ENCODE data around the gene ZFX.
"Not testable (repeated sequence)": the region's sequence is repeated elsewhere in the genome, so short reads cannot be mapped to it uniquely, and the experiment has no call there.

Gene ZFX

DNA sequence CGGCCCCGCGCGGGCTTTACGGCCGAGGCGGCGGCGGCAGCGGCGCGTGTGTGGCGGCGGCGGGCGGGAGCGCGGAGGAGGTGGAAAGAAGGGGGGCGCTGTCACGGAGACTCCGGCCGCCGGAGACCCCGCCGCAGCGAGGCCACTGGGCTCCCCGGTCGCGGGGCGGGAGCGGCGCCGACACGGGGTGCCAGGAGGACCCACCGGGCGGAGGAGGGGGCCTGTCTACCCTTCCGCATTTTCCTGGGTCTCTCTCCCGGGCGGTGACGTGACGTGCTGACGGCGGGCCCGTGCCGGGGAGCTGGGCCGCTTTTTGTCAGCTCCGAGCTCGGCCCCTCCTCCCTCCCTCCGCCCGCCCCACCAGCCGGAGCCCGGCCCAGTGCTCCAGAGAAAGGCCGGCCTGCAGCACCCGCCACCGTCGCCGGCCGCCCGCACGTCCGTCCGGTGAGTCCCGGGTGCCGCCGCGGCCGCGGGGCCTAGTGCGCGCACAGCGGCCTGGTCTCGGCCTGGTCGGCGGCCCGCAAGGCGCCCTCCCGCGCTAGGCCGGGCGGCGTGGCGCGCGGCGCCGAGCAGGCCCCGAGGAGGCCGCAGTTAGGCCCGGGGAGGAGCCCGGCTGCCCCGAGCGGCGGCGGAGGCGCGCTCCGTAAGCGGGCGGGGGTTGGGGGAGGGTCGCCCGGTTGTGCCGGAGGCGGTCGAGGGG, at the start of gene ZFX:
Gene ZFX (plus strand): TSS at position 379 of the 700 bp plus-strand sequence. CDS start 23,014 bp downstream, outside the sequence.
- DNase-seq (ENCODE audit: low read depth), result peak; percentile 55

DNA sequence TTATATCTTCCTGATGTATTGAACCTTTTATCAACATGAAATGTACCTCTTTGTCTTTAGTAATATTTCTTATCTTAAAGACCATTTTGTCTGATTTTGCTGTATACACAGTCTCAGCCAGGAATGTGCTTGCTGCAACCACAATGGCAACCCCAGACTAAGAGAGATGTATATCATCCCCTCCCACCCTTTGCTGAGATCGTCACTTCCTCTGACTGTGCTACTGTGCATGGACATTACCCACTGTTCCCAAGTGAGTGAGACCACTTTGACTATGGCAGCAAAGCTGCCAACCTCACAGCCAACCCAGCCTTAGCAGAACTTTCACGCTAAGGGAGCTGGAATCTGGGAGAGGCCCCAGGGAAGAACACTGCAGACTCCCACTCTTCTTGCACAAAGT, 48.8 kb upstream of the ZFX start:
- DNase-seq (ENCODE audit: low read depth), result no peak

DNA sequence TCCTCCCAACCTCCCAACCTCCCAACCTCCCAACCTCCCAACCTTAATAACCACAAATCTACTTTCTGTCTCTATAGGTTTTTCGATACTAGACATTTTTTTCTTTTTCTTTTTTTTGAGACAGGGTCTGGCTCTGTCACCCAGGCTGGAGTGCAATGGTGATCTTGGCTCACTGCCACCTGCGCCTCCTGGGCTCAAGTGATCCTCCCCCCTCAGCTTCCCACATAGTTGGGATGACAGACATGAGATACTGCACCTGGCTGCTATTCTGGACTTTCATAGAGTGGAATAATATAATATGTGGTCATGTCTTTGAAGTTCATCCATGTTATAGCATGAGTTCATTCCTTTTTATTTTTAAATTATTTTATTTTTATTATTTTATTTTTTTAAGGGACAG, 39.5 kb upstream of the ZFX start:
- DNase-seq (ENCODE audit: low read depth), result no peak

DNA sequence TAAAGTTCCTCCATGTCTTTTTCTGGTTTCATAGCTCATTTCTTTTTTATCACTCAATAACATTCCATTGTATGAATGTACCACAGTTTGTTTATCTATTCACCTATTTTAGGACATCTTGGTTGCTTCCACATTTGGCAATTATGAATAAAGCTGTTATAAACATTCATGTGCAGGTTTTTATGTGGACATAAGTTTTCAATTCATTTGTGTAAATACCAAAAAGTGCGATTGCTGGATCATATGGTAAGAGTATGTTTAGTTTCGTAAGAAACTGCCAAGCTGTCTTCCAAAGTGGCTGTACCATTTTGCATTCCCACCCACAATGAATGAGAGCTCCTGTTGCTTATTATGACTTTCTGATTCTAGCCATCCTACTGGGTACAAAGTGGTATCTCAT, 36.3 kb upstream of the ZFX start:
- no peak for DNase-seq (ENCODE audit: low read depth)

DNA sequence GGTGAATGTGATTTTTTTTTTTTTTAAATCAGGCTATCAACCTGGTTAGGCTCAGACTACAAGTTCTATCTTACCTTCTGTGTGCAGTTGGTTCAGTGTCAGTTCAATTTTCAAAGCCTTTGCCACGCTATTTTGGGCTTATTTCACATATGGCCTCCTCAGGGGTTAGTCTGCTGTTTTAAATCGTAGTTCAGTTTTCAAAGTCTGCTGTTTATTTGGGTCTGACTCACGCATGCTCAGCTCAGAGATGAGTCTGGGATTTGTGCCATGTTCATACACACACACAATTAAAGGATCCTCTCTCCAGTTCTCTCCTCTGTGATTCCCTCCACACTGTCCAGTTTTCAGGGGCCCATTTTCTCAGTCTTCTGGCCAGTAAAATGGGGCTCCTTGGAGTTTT, 32.3 kb upstream of the ZFX start:
- DNase-seq (ENCODE audit: low read depth), result no peak

DNA sequence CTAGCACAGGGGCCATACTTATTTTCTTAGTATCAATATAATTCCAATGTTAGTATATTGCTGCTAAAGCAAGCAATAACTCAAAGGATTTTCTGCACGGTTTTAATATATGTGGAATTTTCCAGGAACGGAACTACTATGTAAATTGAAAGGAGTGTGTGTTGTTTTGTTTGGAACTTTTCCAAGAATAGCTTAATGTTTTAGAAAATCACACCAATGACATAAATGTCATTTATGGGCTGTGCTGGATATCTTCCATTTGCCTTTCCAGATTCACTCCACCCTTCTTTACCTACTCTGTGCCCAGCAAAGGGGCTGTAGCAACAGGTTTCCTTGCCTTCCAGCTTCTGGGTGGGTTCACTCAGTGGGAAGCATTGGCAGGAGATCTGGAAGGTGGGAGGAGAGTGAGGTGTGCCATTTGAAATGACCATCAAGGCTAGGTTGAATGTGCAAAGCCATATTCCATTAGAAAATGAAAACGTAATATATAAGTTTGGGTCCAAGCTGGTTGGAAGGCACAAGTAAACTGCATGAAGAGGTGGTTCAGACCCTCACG, 25.2 kb upstream of the ZFX start:
- DNase-seq (ENCODE audit: low read depth), result no peak

DNA sequence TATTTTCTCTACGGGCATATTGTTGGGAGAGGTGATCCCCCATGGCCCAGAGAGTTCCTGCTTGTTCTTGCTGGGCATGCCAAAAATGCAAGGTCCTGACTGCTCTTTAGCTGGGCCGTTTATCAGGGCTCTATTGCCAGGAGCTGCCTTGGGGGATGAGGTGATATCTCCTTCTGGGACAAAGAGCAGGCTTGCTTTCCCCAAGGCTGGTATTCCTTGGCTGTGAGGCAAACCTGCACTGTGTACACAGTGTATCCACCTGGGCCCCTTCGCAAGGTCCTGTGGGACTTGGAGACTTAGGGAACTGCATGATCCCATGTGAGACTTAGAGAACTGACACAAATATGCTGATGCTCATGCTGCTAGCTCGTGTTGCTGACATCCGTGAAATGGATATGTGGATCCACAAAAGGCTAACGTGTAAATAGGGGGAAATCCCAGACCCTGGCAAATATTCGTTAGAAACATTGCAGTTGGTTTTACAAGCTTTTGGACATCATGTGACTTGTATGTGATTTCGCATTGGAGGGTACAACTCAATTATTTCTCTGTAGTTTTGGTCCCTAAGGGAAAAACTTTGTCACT, 24.4 kb upstream of the ZFX start:
- DNase-seq (ENCODE audit: low read depth), result no peak

DNA sequence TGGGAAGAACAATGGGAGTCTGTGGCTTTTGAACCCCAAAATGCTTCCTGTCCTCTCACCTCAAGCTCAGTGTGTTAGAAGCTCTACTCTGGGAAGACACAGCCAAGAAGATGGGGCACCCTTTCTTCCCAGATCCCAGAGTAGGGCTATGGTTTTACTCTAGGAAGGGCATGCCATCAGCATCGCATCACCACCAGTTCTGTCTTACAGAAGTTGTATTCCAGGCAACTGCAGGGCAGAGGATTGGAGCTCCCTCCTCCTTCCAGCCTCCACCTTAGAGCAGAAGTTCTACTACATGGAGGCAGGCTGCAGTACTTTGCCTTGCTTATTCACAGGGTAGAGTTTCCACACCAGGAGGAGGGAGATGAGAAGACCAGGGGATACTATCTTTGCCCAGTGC, 18.1 kb upstream of the ZFX start:
- DNase-seq (ENCODE audit: low read depth), result no peak

DNA sequence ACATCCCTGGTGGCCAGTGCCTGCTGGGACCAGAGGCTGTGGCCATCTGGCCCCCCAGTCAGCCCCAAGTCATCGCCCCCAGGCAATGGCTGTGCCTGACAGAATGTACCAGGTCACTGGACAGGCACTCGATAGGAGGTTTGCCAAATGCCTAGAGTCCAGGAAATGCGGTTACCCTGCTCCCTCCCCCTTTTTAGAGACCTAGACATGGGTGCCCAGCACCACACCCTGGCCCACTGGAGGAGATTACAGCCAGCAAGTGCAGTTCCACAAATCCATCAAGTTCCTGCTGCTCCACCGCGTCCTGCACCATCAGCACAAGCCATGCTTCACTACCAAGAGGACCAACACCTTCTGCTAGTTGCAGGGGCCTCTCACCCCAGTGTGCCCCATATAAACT, 16.2 kb upstream of the ZFX start:
- no peak for DNase-seq (ENCODE audit: low read depth)

DNA sequence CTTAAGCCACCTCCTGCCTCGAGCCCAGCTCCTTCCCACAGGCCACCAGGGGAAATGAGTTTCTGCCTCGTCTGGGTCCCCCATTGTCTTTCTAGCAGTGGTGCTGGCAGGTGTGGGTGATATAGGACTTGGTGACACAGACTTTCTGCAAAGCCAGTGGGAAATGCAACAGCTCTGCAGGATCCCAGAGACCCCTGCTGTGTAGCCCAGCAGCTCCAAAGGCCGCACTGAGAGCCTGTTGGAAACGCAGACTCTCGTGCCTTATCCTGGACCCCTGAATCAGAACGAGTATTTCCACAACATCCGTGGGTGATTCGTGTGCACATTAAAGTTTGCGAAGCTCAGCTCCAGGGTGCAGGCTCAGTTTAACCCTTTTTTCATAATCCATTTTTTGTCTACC, 13.8 kb upstream of the ZFX start:
- DNase-seq (ENCODE audit: low read depth), result not testable (repeated sequence)

DNA sequence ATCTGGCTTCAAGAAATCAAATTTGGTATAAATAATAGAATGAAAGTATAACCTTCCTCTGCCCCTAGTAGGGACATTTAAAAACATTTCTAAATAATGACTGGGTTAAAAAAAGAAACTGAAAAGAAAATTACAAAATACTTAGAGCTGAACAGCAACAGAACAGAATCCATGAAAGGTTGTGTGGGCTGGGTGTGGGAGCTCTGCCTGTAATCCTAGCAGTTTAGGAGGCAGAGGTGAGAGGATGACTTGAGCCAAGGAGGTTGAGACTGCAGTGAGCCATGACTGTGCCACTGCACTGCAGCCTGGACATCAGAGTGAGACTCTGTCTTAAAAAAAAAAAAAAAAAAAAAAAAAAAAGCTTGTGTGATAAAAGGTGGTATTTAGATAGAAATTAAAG, 12.3 kb upstream of the ZFX start:
- no peak for DNase-seq (ENCODE audit: low read depth)

DNA sequence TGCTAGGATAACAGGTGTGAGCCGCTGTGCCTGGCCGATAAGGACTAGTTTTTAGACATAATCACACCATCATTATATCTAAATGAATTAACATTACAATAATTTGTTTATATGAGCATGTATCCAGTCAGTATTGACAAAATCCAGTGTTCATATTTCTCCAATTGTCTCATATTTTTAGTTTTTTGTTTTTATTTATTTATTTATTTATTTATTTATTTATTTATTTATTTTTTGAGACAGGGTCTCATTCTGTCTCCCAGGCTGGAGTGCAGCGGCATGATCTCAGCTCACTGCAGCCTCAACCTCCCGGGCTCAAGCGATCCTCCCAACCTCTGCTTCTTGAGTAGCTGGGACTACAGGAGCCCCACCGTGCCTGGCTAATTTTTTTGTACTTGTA, 5.5 kb upstream of the ZFX start:
- DNase-seq (ENCODE audit: low read depth), result not testable (repeated sequence)

DNA sequence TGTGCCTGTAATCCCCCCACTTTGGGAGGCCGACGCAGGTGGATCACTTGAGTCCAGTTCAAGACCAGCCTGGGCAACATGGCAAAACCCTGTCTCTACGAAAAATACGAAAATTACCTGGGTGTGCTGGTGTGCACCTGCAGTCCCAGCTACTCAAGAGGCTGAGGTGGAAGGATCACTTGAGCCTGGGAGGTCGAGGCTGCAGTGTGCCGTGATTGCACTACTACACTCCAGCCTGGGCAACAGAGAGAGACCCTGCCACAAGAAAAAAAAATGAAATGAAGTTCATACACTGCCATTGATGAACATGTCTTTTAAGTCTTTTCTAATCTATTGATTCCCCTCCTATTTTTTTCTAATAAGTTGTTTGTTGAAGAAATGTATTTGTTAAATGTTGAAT, 5.0 kb upstream of the ZFX start:
- DNase-seq (ENCODE audit: low read depth), result no peak

DNA sequence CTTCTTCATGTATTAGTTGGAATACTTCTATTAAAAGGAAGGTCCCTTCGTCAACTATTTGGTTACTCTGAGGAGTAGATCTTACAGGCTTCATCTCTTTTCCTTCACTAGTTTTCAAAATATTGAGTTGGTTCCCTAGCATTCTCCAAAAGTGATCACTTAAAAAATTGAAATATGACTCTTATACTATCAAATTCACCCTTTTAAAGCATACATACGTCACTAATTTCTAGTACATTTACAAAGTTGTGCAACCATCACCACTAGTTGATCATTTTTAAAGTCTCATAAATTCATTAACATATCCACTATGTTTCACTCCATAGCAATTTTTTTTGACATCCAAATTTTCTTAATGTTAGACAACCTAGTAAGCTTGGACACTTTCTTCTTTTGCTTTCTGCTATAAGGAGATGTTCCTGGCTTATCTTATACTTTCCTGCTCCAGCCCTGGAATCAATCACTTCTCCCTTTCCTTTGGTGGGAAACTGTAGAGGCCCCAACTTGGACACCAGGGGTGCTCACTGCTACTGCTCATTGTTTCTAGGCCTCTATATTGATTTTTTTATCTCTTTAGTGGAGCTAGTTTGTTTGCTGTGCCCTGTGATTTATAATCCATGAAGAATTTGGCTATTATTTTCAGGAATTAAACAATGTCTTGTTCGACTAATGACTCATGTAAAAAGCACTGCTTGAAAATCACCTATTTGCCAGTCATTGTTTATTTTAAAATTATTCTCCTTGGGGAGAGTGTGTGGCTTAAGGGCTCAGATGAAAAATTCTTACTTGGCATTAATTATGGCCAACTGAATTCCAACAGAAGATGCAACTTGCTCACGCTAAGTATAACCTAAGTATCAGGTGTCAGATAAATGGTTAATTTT, 4.0 kb upstream of the ZFX start:
- no peak for DNase-seq (ENCODE audit: low read depth)

DNA sequence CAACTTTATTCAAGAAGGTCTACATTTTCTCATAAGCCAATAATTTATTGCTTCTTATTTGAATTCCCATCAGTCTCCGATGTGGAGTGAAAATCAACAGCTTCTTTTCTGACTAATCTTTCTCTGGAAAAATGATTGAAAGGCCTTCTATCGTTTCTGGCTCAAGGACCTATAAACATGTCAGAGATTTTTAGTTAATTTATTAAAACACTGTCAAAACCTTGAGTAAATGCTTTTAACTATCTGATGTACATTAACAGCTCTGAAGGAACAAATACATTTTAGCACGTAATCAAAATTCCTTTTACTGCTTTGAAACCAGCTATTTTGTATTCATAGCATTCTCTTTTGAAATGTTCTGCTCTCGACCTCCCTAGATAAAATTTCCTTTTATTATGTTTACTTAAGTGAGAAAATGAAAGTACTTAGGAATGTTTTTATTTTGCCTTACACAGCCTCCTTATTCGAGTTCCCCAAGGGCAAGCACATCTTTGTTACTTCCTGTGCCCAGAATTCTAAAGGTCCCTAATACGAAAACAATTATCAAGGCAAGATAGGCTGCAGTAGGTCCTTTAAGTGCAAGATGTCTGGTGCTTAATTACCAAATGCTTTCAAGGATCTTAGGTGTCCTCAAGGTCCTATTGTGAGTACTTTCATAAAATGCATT, 3.1 kb upstream of the ZFX start:
- no peak for DNase-seq (ENCODE audit: low read depth)

DNA sequence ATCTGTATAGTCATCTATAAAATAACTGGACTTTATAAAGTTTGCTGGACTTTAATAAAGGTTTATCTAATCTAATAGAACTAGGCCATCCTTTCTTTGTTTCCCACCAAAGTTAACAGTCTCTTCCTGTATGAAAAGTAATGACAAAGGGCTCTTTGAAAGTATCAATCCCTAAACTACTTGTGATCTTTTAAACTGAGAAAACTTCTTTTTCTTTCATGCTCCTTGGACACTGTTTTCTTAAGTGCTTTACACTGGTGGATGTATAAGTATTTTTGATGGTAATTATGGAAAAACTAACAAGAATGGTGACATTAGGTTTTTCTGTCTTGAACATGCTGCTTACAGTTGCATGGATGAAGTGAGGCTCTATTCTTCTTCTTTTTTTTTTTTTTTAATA, 2.4 kb upstream of the ZFX start:
- DNase-seq (ENCODE audit: low read depth), result no peak

DNA sequence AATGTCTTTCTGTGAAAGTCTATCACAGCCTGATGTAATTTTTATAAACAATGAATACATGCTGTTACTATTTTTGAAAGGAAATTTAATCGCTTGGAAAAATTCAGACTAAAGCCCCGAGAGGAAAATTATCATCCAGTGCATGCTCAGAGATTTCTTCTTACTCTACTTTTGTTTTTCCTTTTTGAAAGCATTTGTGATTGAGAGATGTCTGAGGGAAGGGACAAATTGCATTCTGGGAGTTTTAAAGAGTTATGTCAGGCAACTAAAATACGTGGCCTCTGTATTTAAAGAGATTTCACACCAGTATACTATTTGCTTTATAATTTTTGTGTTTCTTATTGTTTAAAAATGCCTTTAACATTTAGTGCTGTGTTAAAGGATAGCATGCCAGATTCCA, 1.4 kb upstream of the ZFX start:
- DNase-seq (ENCODE audit: low read depth), result no peak

DNA sequence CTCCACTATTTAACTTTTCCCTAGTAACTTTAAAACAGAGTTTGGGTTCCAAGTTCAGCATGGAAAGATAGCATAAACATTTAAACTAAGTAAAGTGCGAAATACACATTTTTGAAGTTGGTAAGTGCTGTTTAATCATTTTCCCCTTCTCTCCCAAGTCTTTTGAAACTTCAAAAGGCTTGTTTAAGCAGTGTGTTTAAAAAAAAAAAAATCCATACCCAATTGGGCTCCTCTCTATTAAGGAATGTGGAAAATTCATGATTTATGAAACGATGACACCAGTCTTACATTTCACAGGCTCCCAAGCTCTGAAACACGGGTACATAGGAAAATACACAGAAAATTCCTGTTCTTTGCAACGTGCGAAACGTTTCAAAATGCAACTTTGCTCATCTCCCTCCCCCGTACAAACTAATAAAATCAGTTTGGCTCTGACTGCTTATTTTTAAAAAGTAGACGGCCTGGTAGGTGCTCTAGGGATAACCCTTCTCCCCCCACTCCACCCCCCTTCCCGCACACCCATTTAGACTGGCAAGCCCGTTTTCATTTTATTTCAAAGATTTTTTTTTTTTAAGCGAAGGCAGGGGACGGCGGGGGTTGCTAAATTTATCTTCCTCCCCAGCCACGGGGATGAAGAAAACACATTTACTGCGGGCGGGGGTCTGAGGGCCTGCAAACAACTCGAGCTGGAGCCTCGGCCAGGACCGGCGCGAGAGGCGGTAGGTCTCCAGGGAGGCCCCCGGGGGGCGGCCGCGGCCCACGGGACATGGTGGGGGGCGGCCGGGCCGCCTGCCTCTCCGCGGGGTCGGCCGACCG, 786 bp upstream of the ZFX start:
- no peak for DNase-seq (ENCODE audit: low read depth)

DNA sequence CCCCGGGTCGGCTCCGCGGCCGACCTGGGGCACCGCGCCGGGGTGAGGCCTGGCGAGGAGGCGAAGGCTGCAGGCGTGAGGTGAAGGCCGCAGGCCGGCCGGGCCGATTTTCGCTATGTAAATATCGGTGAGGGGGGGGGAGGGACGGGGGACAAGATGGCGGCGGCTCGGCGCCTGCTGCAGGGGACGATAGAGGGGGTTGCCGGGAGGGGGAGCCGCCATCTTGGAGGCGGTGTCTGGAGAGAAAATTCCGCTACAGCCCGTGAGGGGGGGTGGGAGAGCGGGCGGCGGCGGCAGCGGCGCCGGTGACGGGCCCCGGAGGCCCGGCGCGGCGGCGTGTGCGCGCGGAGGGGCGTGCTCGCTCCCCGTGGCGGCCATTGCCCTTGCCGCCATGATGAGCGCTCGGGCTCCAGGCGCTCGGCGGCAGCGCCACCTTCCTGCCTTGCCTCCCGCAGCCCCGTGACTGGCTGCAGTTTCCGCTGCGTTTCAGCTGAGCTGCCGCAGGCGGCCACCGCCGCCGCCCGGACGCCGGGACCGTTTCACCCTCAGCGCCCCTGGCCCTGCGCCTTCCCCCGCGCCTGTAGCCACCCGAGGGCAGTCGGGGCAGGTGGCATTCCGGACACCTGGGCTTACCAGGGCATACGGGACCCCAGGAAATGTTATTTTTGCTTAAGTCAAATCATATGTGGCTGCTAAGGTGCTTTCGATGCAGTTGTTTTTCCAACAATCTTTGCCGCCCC, 692 bp downstream of the ZFX start:
- DNase-seq (ENCODE audit: low read depth), result peak; percentile 75

DNA sequence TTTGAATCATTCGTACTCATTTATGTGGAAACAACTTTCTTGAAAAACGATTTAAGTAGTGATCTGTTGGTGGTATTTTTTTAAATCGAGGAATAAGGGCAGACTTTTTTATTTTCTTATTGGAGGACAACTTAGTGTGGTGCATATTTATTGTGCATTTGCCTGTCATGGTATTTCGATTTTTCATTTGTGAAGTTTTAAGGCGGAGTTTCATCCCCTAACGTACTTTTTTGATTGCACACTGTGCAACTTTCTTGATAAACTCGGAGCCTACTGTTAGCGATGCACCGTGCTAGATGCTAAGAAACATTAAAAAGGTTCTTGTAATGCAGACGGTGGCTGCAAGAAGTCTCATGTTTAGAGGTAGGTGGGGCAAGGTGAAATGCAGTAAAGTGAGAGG, 1.4 kb downstream of the ZFX start:
- no peak for DNase-seq (ENCODE audit: low read depth)

DNA sequence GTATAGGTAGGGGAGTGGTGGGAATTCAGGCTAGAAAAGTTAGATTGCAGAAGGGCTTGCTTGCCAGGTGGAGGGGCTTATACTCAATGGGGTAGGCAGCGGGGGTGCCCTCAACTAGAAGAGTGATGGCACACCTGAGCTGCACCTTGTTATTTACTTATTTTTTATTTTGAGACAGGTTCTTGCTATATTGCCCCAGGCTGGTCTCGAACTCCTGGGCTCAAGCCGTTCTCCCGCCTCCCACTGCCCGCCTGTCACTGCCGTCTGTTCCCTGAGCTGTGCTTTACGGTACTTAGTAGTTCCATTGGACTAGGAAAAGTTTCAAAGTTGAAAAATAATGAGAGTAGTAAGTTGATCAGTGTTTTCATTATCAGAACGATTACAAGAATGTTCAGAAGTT, 2.0 kb downstream of the ZFX start:
- no peak for DNase-seq (ENCODE audit: low read depth)
